NCI-H524 (cell line): ENCODE results near the gene PUSL1.

Source experiments
- DNase-seq, 2 experiments: peaks; one replicate each; lab custom pipeline; 2025; lab: John Stamatoyannopoulos, UW

PUSL1 gene

DNA sequence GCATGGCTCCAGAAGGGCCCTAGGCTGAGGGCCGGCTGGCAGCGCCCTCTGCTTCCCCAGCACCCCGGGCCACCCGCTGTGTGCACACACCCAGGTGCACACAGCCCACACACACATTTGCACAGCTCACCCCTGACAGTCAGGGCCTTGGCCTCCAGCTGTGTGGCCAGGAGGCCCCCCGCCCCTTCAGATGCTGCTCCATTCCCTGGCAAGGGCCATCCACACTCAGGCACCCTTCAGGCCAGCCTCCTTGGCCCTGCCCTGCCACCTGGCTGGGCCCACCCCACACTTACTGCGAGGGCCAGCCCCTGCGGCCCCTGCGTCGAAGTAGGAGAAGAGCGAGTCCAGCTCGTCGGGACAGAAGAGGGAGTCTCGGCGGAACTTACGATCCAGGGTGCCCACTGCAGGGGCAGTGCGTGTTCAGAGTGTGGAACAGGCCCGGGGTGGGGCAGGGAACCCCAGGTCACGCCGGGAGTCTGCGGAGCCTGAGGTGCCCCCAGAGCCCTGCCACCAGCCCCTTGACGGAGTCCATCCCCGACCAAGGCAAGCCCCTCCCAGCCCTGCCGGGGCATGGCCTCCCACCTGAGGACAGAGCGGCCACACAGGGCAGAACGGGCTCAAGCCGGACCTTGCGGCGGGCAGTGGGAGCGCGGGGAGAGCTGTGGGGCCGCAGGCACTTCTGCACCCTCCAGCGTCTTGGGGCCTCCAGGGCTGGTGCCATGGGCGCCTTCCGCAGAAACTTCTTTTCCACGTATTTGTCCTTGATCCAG is 13.1 kb upstream of the PUSL1 start:
- DNase-seq = no peak

DNA sequence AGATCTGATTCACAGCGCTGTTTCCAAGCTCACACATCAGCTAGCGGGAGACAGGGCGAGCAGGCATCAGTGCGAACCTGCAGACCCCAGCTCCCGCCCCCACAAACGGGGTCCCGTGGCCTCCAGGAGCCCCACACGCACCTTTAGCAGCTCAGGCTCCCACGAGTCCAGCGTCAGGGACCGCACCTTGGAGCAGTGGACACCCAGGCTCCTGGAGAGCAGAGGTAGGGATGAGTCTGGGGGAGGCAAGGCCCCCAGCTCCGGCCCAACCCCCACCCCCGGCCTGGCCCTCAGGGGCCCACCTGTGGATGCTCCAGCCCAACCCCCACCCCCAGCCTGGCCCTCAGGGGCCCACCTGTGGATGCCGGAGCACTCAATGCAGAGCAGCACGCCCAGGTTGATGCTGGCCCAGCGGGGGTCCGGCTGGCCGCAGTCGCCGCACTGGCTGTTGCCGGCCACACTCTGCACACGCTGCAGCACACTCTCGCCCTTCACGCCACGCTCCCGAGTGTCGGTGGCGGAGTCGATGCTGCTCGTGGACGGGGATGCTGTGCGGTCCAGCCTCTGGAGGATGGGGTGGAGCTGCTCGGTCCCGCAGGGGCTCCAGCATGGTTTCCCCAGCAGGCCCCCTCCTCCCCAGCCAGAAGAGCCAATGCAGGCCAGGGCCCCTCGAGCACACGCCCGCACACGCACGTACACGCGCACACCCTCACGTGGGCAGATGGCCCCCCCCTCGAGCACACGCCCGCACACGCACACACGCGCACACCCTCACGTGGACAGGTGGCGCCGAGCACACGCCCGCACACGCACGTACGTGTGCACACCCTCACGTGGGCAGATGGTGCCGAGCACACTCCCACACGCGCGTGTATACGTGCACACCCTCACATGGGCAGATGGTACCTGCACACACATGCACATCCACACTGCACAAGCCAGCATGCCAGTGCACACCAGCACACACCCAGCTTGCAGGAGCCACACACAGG is 12.0 kb upstream of the PUSL1 start:
- no peak for DNase-seq

DNA sequence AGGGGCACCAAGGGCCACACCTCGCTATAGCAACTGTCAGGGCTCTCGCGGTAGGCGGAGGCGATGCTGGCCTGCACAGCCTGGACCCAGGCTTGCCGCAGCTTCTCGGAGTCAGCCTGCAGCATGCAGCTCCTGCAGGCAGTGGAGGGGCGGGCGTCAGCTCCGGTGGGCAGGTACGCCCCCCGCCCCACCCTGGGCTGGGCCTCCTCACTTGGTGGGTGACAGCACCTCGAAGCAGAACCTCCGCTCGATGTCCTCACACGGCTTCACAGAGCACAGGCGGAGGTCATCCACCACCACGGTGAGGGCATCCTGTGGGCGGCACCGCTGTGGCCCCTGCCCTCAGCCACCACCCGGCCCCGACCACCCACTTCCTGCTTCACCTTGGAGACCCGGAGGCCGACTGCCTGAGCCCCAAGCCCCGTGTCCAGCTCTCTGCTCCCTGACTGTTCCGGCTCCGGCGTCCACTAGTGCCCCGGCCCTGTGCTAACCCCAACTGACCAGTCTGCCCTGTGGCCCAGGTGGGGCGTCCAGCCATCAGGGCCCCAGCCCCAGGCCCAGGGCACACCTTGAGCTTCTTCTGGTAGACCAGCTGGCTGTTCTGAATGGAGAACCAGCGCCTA is 10.5 kb upstream of the PUSL1 start:
- DNase-seq = no peak

DNA sequence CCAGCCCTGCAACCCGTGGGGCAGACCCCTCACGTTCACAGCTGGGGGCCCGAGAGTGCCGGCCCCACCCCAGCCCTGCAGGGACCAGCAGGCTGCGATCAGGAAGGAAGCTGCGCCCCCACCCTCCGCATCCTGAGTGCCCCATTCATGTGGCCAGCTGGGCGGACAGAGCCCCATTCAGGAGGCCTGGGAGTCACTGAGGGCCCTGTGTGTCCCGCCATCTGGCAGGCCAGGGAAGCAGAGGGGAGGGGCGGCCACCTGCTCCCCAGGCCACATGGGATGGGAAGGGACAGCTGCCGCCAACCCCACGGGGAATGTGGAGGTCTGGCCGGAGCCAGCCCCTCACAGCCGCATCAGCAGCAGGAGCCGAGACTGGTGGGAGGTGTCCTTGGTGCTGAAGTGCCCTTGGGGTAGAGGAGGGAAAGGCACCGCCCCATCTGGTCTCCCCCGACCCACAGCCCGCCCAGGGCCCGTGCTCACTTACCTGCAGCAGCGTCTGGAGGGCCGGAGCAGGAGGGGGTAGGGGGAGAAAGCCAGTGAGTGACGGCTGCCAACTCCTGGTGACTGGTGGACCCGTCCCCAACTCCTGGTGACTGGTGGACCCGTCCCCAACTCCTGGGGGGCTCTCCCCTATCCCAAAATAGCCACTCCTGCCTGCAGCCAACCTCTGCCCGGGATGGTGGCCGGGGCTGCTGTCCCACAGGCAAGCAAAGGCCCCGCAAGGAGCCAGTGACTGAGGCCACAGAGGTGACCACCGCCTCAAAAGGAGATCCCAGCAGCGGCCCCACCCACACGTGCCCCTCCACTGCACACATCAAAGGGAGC is 9.3 kb upstream of the PUSL1 start:
- peak; percentile 96 to 97 for DNase-seq

DNA sequence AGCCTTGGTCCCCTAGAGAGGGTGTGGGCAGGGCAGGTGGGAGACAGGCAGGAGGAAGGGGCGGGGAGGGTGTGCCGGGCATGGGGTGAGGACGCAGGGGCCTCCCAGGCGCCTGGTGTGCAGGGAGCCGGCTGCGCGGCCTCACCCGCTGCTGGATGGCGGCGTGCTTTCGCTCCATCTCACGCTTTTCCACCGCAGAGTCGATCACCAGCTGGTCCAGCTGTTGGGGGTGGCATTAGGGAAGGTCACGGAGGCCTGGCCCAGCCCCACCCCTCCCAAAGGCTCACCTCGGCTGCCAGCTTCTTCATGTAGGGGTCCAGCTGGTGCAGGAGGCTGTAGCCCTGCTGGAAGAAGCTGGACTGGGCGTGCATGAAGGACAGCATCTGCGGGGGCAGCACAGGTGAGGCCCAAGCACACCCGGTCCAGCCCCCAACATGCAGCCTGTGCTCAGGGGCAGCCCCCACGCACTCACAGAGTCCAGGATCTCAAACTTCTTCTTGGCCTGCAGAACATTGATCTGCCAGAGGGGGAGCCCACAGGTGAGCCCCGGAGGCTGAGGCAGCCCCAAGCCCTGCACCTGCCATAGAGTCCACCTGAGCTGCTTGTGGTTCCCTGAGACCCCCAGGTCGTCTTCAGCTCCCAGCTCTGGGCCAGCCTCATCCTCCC is 8.6 kb upstream of the PUSL1 start:
- DNase-seq = peak in 1 of 2 experiments; percentile 55

DNA sequence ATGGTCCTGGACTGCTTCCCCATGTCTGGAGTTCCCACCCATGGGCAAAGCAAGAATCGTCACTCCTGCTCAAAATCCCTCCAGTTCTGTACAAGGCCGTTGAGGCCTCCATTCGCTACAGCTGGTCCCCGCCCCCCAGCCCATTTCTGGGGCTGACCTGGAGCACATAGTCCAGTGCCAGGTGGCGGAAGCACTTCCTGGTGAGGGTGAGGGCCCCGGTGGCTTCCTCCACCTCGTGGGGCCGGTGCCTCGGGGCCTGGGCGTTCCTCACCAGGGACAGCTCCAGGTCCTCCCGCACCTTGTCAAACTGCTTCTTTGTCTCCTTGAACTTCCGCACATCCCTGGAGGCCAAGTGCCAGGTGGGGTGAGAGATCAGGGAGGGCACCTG is 8.1 kb upstream of the PUSL1 start:
- no peak for DNase-seq

DNA sequence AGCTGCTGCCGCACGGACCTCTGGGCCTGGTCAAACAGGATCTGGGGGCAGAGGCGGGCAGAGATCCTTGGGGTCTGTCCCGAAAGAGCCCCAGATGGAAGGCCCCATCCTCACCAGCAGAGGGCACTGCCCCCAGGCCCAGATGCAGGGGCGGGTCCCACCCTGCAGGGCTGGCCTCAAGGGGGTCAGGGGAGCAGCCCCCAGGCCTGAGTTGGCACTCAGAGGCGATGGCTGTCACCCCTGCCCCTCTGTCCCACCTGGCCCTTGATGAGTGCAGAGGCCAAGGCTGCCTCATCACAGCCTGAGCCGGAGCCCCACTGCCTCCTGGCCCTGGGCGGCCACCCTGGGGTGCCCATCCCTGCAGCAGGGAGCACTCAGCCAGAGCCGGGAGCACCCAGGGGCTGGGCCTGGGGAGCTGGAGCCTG is 6.4 kb upstream of the PUSL1 start:
- DNase-seq = no peak

DNA sequence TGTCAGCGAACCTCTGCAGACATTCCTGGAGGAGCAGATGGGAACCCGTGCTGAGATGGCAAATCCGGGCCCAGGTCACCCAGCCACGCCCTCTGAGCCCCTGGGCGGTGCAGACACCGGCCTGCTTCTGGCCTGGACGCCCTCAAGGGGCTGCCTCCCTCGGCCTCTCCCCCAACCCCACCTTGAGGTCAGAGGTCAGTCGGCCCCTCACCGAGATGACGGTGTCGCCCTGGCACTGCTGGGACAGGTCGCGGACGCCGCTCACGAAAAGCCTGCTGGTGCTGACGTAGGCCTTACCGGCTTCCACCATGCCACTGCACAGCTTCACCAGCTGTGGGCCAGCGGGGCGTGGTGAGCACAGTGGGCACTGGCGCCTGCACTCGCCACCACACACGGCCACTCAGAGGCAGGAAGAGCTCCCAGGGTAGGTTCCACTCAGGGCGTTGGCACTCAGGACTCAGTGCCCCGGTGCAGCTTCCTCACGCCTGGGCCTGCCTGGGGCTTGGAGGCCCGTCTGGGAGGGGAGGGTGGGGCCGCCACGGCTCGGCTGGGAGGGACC is 5.4 kb upstream of the PUSL1 start:
- DNase-seq = no peak

DNA sequence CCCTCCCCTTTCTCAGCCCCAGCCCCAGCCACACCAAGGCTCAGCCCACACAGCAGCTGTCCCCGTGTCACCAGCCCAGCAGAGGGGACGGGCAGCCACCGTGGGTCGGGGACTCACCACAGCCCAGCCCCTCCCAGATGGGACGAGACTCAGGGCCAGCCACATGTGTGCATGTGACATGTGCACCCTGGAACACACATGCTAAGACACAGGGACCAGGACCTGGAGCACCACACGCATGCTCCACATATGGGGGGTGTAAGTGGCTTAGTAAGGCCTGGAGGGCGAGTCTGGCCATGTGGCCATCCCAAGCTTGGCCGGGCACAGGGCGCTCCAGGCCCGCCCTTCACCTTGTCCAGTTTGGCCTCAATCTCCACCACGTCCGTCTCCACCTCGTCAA is 4.7 kb upstream of the PUSL1 start:
- no peak for DNase-seq

DNA sequence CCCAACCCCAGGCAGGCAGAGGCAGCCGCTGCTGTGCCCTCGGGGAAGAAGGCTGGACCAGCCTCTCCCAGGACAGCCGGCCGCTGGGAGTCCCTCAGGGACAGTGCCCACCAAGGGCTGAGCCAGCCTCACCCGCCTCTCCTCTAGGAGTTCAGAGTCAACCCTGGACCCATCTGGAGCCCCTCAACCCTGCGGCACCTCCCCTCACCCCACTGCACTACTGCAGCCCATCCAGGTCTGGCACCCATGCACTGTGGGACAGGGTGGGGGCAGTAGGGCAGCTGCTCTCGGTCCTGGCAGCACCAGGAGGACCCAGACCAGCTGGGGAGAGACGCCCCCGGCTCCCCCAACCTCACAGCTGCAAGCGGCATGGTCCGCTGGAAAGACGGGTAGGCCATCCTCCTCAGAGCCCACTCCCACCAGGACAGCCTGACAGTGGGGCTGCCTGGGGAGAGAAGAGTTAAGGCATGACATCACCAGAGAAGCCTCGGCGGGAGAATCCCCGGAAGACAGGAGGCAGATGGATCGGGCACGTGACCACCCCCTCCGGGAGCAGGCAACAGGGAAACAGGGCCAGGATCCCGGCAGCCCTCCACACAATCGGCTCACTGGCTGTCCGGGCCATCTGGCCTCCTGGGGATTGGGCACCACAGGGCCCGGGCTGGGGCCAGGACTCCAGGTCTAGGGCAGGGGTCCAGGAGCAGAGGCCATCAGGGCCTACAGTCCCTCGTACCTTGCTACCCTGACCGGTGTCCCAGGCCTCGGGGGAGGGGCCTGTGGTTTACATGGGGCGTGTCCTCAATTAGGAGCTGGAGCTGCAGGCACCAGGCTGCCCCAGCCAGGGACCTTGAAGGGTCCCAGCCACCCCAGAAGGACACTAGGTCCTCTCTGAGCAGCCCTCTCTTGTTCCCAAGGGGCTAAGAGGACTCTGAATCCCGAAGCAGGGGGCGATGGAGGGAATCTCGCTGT is 3.8 kb upstream of the PUSL1 start:
- peak; percentile 89 to 93 for DNase-seq

DNA sequence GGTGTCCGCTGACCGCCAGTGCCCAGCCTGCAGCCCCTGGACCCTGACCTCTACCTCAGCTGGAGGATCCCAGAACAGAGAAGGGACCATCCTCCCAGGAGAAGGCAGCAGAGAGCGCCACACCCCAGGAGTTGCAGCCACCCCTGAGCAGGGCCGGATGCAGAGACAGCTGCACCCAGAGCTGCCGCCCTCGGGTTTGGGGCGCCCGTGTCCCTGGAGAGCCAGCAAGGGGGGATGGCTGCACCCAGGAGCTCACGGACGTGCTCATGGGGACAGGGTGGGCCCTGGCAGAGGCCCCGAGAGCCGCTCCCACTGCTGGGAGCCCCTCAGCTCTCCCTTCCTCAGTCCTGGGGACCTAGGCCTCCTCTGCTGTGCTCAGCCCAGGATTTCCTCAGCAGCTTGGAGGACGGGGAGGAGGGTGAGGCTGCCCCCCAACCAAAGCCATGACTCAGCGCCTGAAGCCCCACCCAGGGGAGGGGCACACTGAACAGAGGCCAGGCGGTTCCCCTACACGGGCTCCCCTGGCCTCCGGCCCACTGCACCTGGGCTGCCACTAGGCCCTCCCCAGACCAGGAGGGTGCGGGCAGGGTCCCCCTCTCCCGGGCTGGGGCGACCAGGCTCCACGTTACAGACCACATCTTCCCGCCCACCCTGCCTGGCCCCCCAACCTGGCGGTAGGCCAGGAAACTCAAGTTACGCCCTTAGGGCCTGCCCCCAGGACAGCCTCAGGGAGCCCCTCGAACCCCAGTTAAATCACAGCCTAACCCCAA is 2.9 kb upstream of the PUSL1 start:
- DNase-seq = peak; percentile 49 to 54

DNA sequence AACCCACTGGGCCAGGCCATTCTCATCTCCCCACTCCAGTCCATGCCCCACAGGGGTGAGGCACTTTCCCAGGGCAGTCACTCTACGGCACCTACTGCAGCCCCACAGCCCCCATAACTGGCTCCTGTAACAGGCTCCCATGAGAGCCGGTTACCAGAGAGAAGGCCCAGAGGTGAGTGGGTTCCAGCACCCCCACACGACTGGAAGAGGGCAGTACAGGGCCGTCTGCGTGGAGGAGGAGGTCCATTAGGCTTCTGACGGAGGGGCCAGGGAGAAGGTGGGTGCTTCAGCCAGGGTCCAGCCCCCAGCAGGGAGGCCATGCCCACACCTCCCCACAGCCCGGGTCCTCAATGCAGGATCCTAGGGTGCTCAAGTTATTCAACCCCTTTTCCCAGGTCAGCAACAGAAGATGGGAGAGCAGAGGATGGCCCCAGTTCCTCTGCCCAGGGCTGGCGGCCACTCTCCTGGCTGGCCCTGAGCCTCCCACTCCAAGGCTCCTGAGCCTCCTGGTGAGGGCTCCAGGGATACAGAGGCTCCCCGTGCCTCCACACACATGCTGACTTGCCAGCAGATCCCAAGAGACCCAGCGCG is 2.2 kb upstream of the PUSL1 start:
- peak in 1 of 2 experiments; percentile 58 for DNase-seq

DNA sequence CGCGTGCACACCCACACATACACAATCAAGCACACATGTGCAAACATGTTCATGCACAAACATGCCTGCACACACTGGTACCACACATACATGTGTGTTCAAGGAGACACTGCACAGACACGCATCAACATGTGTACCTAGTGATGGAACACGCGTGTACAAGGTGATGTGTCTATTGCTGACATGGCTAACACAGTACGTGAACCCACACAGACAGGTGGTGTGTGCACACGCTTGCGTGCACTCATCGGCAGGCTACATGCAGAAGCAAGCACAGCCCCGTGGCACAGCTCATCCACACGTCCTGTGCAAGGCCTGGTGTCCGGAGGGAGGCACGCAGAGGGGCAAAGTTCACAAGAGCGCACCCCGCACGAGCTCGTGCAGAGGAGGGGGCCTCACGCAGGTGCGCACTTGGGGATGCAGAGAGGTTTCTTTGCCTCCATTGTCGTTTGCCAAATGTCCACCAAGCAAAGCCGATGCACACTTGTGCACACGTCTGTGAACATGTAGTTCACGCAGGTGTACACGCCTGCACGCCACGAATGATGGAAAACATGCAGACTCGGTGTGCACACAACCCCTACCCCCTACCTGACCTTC is 1.6 kb upstream of the PUSL1 start:
- DNase-seq = no peak

DNA sequence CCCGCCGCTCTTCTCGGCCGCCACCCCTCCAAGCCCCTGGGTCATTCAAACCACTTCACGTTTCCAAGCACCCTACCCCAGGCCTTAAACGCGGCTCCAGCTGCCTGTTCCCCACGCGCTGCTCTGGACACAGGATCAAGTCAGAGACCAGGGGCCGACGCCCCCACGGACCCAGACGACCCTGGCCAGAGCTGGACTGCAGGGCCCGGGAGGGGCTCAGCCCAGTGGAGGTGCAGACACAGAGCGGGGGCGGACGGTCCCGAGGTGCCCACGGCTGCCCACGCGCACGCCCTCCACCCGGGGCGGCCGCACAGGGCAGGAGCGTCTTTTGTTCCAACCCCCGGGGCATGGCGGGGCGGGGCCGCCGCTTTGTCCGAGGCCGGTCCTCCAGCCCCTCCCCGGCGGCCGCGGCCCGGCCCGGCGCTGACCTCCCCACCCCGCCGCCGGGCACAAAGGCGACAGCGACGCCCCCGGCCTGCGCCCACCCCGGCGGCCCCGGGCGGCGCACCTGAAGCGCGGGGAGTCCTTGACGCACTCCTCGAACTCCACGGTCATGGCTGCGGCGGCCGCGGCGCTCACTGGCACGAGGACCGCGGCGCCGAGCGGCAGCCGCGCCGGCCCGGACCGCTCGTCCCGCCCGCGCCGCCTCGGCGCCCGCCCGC is 1.0 kb upstream of the PUSL1 start:
- no peak for DNase-seq

DNA sequence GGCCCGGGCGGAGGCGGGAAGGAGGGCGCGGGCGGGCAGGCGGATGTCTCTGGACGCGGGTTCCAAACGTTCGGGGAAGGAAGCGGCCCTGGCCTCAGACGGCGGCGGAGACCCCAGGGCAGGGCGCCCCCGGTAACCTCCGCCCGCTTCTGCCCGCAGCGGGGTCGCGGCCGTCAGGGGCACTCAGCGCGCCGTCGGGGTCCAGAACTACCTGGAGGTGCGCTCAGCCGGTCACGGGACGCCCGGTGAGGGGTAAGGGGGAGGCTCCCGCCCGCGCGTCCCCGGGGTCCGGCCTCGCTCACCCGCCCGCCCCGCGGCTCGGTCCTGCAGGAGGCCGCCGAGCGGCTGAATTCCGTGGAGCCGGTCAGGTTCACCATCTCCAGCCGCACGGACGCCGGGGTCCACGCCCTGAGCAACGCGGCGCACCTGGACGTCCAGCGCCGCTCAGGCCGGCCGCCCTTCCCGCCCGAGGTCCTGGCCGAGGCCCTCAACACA is 406 bp downstream of the PUSL1 start:
- no peak for DNase-seq

DNA sequence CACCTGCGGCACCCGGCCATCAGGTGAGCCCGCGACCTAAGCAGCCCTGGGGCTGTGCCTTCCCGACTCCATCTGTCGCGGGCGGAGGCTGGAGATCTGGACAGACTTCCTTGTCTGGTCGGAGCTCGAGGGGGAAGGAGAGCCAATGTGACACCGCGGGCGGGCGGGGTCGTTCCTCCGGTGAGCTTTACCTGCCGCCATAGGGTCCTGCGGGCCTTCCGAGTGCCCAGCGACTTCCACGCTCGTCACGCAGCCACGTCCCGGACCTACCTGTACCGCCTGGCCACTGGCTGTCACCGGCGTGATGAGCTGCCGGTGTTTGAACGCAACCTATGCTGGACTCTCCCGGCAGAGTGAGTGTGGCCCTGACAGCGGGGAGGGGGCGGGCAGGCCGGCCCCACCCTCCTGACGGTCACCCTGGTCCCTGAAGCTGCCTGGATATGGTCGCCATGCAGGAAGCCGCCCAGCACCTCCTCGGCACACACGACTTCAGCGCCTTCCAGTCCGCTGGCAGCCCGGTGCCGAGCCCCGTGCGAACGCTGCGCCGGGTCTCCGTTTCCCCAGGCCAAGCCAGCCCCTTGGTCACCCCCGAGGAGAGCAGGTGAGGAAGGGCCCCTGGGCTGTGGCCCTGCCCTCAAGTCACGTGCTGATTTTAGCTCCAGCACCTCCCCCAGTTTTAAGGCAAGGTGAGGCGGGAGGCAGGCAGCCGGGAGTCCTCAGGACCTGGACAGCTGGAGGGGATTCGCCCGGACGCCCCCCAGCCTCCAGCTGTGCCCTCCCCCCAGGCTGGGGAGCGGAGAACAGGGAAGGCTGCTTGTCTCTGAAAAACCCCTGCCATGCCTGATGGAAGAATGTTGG is 1.1 kb downstream of the PUSL1 start:
- peak in 1 of 2 experiments; percentile 26 for DNase-seq

DNA sequence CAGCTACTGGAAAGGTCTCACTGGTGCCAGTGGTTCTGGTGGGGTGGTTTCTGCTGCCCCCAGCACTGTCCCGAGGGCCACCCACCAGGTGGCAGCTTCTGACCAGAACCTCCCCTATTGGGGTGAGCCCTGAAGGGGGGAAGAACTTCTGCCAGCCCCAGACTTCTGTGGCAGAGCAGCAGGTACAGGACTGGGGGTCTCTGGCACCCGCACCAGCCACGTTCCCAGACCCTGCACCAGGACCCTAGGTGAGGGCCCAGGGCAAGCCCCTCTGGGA is 1.6 kb downstream of the PUSL1 start:
- DNase-seq = no peak
